Keratinocyte (primary cell): ENCODE measurements around the gene CHSY1. TPM values are rescaled to one million over a fixed set of nuclear protein-coding genes. Genes with fewer than 3 reads are reported as not detected.

Experiments
- DNase-seq: peaks from one replicate; pipeline ENCODE4 v3.0.0-alpha.2; 2011; ENCODE audit warnings: low read depth, missing footprints, low spot score
- FAIRE-seq: peaks from 2 replicates; lab custom pipeline; 2011; peaks lifted over from hg19 to GRCh38; lab: Jason Lieb, UNC
- H2AFZ ChIP-seq: 2 replicates; pipeline ENCODE4 v1.6.0; 2012; ENCODE audit warnings: low read length, control low read depth, inconsistent platforms; ENCODE audit not compliant: control insufficient read depth
- H3K27ac ChIP-seq: 2 replicates; pipeline ENCODE4 v1.5.1; 2011; ENCODE audit warnings: low read length; ENCODE audit not compliant: control insufficient read depth, insufficient read depth
- H3K27me3 ChIP-seq: 3 replicates; pipeline ENCODE4 v1.6.0; 2011; ENCODE audit warnings: low read length; ENCODE audit not compliant: control insufficient read depth, insufficient read depth; ENCODE audit errors: extremely low read depth
- H3K36me3 ChIP-seq, 2 experiments: 2 replicates in 1 of 2; 3 replicates in 1 of 2; pipeline ENCODE4 v1.5.1; 2011; ENCODE audit warnings: low read length in 2 of 2, mild to moderate bottlenecking in 1 of 2; ENCODE audit not compliant: control insufficient read depth in 2 of 2, insufficient read depth in 2 of 2; ENCODE audit errors: extremely low read depth in 1 of 2
- H3K4me1 ChIP-seq: 3 replicates; pipeline ENCODE4 v1.5.1; 2011; ENCODE audit warnings: low read length; ENCODE audit not compliant: control insufficient read depth, insufficient read depth; ENCODE audit errors: extremely low read depth
- H3K4me2 ChIP-seq: 3 replicates; pipeline ENCODE4 v1.6.0; 2011; ENCODE audit warnings: low read depth, low read length; ENCODE audit not compliant: control insufficient read depth, insufficient read depth; ENCODE audit errors: extremely low read depth
- H3K4me3 ChIP-seq, 3 experiments: fragments of 200-600 bp in 1 of 3; sonication (generic) in 1 of 3; 2 replicates in 2 of 3; 3 replicates in 1 of 3; pipeline ENCODE4 v1.5.1; 2011 to 2016; ENCODE audit warnings: low read length in 3 of 3, mild to moderate bottlenecking in 3 of 3, control low read depth in 2 of 3, inconsistent platforms in 1 of 3, low read depth in 1 of 3, mixed read lengths in 1 of 3, mixed run types in 1 of 3, moderate library complexity in 1 of 3; ENCODE audit not compliant: control insufficient read depth in 2 of 3, insufficient read depth in 2 of 3; ENCODE audit errors: extremely low read depth in 1 of 3
- H3K79me2 ChIP-seq: 2 replicates; pipeline ENCODE4 v1.6.0; 2012; ENCODE audit warnings: low read length; ENCODE audit not compliant: control insufficient read depth, insufficient read depth
- H3K9ac ChIP-seq: 3 replicates; pipeline ENCODE4 v1.6.0; 2011; ENCODE audit warnings: low read length; ENCODE audit not compliant: control insufficient read depth, insufficient read depth; ENCODE audit errors: extremely low read depth
- H3K9me1 ChIP-seq: 3 replicates; pipeline ENCODE4 v1.6.0; 2011; ENCODE audit warnings: low read length; ENCODE audit not compliant: control insufficient read depth, insufficient read depth; ENCODE audit errors: extremely low read depth
- H3K9me3 ChIP-seq: 2 replicates; pipeline ENCODE4 v1.5.1; 2012; ENCODE audit warnings: low read depth, low read length; ENCODE audit not compliant: control insufficient read depth
- H4K20me1 ChIP-seq: 3 replicates; pipeline ENCODE4 v1.6.0; 2011; ENCODE audit warnings: low read length; ENCODE audit not compliant: control insufficient read depth, insufficient read depth; ENCODE audit errors: extremely low read depth
- CTCF ChIP-seq, 3 experiments: IDR thresholded peaks in 1 of 3; conservative IDR thresholded peaks in 1 of 3; optimal IDR thresholded peaks in 1 of 3; 2 replicates in 2 of 3; 3 replicates in 1 of 3; pipeline versions ENCODE3 to v1.5.1; 2011; ENCODE audit warnings: low read length in 3 of 3, mild to moderate bottlenecking in 3 of 3, moderate library complexity in 2 of 3, control low read depth in 1 of 3, inconsistent platforms in 1 of 3; ENCODE audit not compliant: insufficient read depth in 2 of 3; ENCODE audit errors: extremely low read depth in 1 of 3
- EZH2 ChIP-seq: IDR thresholded peaks from one replicate; pipeline ENCODE4 v1.6.1; 2012; ENCODE audit warnings: inconsistent platforms, mild to moderate bottlenecking, low read length, moderate library complexity
- dilution Hi-C: fragments of 300-500 bp; cut with MboI; formaldehyde crosslinking; loops from one replicate; pipeline ENCODE4 v1.7.0; 2020; ENCODE audit warnings: low sequenced_read_pairs; ENCODE audit not compliant: extremely low pct_ligation_motif_present
- polyA plus RNA-seq, 5 experiments: library from polyadenylated mRNA; depleted of rRNA in 3 of 5; stranded (reverse) in 3 of 5; stranded (forward) in 1 of 5; unstranded in 1 of 5; fragments of >200 nt; gene quantifications; 1 replicate in 1 of 5; 2 replicates in 3 of 5; 3 replicates in 1 of 5; pipeline versions ENCODE4 v1.2.1 to v1.2.3, GENCODE V29; 2011 to 2012; ENCODE audit warnings: missing spikeins in 2 of 5, low read depth in 1 of 5, low replicate concordance in 1 of 5

CHSY1 gene
- polyA plus RNA-seq, 1 donor (not counting 4 experiments of a cell fraction or from before 2014, with no cell fraction given) = 27.0 TPM

- Histone ChIP-seq H3K9me1 (peaks cover 2% of the 10 kb centered on the region), H4K20me1 (no peaks in the 10 kb centered on the region), H3K9ac (peak overlapping the region; percentile 34), H3K4me2 (peak overlapping the region; percentile 41), H3K36me3 (peaks cover 3 to 7% of the 10 kb centered on the region in 2 experiments), H3K9me3 (no peaks in the 10 kb centered on the region), H3K27me3 (no peaks in the 10 kb centered on the region), H3K4me1 (peaks cover 87% of the 10 kb centered on the region), H2AFZ (no peak overlapping the region), H3K4me3 (no peak overlapping the region), H3K27ac (peak overlapping the region; percentile 46), H3K79me2 (peaks cover 8% of the 10 kb centered on the region)
- DNase-seq (no peak), FAIRE-seq (peak; percentile 81)
- dilution Hi-C loops = no loop called here
- TF ChIP-seq EZH2 = no peak
- TF ChIP-seq CTCF (optimal IDR thresholded peaks at IDR 0.05 in 1 of 3, IDR thresholded peaks at IDR 0.05 in 1 of 3, conservative IDR thresholded peaks at IDR 0.05 in 1 of 3; ENCODE audit: extremely low read depth in 1 of 3, insufficient read depth in 2 of 3, low read length in 3 of 3) = peak in 1 of 3 experiments; percentile 59
Measured at GRCh38 chr15:101174152-101174920, 77.5 kb downstream of the CHSY1 start.

- no peak for DNase-seq
- H3K4me2 ChIP-seq = peak overlapping the region; percentile 41
- no peak overlapping the region for H3K4me3 ChIP-seq
- peaks cover 3% of the 10 kb centered on the region for H3K79me2 ChIP-seq
- no peak overlapping the region for H3K9ac ChIP-seq
- H3K27me3 ChIP-seq = no peaks in the 10 kb centered on the region
- no peak for FAIRE-seq
- no peak overlapping the region for H2AFZ ChIP-seq
- no peaks in the 10 kb centered on the region for H4K20me1 ChIP-seq
- dilution Hi-C loops = no loop called here
- H3K27ac ChIP-seq = peak overlapping the region; percentile 46
- H3K4me1 ChIP-seq = peaks cover 87% of the 10 kb centered on the region
- H3K9me3 ChIP-seq = no peaks in the 10 kb centered on the region
- no peak for TF ChIP-seq EZH2
- no peak for TF ChIP-seq CTCF (optimal IDR thresholded peaks at IDR 0.05 in 1 of 3, IDR thresholded peaks at IDR 0.05 in 1 of 3, conservative IDR thresholded peaks at IDR 0.05 in 1 of 3; ENCODE audit: extremely low read depth in 1 of 3, insufficient read depth in 2 of 3, low read length in 3 of 3)
- peaks cover 3 to 4% of the 10 kb centered on the region in 2 experiments for H3K36me3 ChIP-seq
- H3K9me1 ChIP-seq = peaks cover 2% of the 10 kb centered on the region
Measured at GRCh38 chr15:101173233-101174119, 78.4 kb downstream of the CHSY1 start.
